SK-N-SH (cell line): ENCODE measurements around the gene PHLDA3. TPM values are rescaled to one million over a fixed set of nuclear protein-coding genes. Genes with fewer than 3 reads are reported as not detected.

ENCODE experiments used
- CTCF ChIA-PET: fragments of 300-600, 350-600 bp; formaldehyde crosslinking; extraction: SDS; loops from one replicate; lab custom pipeline; 2021; lab: Yijun Ruan, JAX
- POLR2A ChIA-PET: fragments of 350-600 bp; sonication (Branson Sonifier 250); formaldehyde crosslinking; extraction: SDS; loops from one replicate; lab custom pipeline; 2020; ENCODE audit warnings: antibody characterized with exemption, inconsistent platforms; lab: Yijun Ruan, JAX
- DNase-seq: peaks from one replicate; pipeline ENCODE4 v3.0.0; 2012
- H2AFZ ChIP-seq: fragments of 200-600 bp; sonication (generic); 2 replicates; pipeline ENCODE4 v1.8.1; 2016; ENCODE audit warnings: antibody characterized with exemption, mild to moderate bottlenecking, low read depth
- H3F3A ChIP-seq: fragments of 200-600 bp; sonication (generic); replicated peaks from 2 replicates; pipeline ENCODE3; 2016; ENCODE audit warnings: antibody characterized with exemption, mild to moderate bottlenecking; ENCODE audit not compliant: insufficient read depth
- H3K27ac ChIP-seq, 2 experiments: fragments of 200-500 bp in 1 of 2; fragments of 200-600 bp in 1 of 2; sonication (Bioruptor generic) in 1 of 2; sonication (generic), shearing (Covaris generic) in 1 of 2; 2 replicates each; pipeline versions ENCODE4 v1.5.1 to v1.6.1; 2014 to 2016; ENCODE audit warnings: low read depth in 2 of 2, inconsistent platforms in 1 of 2, low read length in 1 of 2, mild to moderate bottlenecking in 1 of 2, mixed read lengths in 1 of 2
- H3K27me3 ChIP-seq: fragments of 200-600 bp; sonication (generic), shearing (Covaris generic); 2 replicates; pipeline ENCODE4 v1.6.1; 2016; ENCODE audit warnings: mixed run types; ENCODE audit not compliant: insufficient read depth
- H3K36me3 ChIP-seq, 2 experiments: fragments of 200-500 bp in 1 of 2; fragments of 200-600 bp in 1 of 2; sonication (Bioruptor generic) in 1 of 2; sonication (generic) in 1 of 2; replicated peaks in 1 of 2; 2 replicates each; pipeline versions ENCODE3 to v1.5.1; 2014 to 2016; ENCODE audit warnings: low read length in 1 of 2, mild to moderate bottlenecking in 1 of 2; ENCODE audit not compliant: insufficient read depth in 2 of 2, control insufficient read depth in 1 of 2
- H3K4me1 ChIP-seq, 2 experiments: fragments of 200-500 bp in 1 of 2; fragments of 200-600 bp in 1 of 2; sonication (Bioruptor generic) in 1 of 2; sonication (generic), shearing (Covaris generic) in 1 of 2; 2 replicates each; pipeline versions ENCODE4 v1.5.1 to v1.6.1; 2014 to 2016; ENCODE audit warnings: low read depth in 1 of 2, low read length in 1 of 2, mixed run types in 1 of 2; ENCODE audit not compliant: insufficient read depth in 2 of 2, control insufficient read depth in 1 of 2
- H3K4me2 ChIP-seq: fragments of 200-600 bp; sonication (generic), shearing (Covaris generic); 2 replicates; pipeline ENCODE4 v1.6.1; 2017; ENCODE audit warnings: mixed run types
- H3K4me3 ChIP-seq, 2 experiments: fragments of 200-500 bp in 1 of 2; fragments of 200-600 bp in 1 of 2; sonication (Bioruptor generic) in 1 of 2; sonication (generic), shearing (Covaris generic) in 1 of 2; 2 replicates each; pipeline versions ENCODE4 v1.5.1 to v1.8.1; 2014 to 2016; ENCODE audit warnings: low read depth in 2 of 2, inconsistent platforms in 1 of 2, low read length in 1 of 2, mild to moderate bottlenecking in 1 of 2, mixed read lengths in 1 of 2, moderate library complexity in 1 of 2
- H3K79me2 ChIP-seq: fragments of 200-600 bp; sonication (generic); 2 replicates; pipeline ENCODE4 v1.8.1; 2017; ENCODE audit warnings: mild to moderate bottlenecking; ENCODE audit not compliant: insufficient read depth
- H3K9ac ChIP-seq: fragments of 200-600 bp; sonication (generic); 2 replicates; pipeline ENCODE4 v1.6.1; 2017; ENCODE audit warnings: mixed run types
- H3K9me2 ChIP-seq: fragments of 200-600 bp; sonication (generic); 2 replicates; pipeline ENCODE4 v1.6.1; 2017; ENCODE audit warnings: mixed run types
- H3K9me3 ChIP-seq: fragments of 200-600 bp; sonication (generic); 2 replicates; pipeline ENCODE4 v1.6.1; 2017; ENCODE audit warnings: mixed run types, mild to moderate bottlenecking, moderate library complexity
- H4K20me1 ChIP-seq: fragments of 200-600 bp; sonication (generic); 2 replicates; pipeline ENCODE4 v1.6.1; 2017; ENCODE audit warnings: mild to moderate bottlenecking, mixed run types; ENCODE audit not compliant: insufficient read depth
- CHD2 ChIP-seq: fragments of 150-350 bp; IDR thresholded peaks from 2 replicates; pipeline ENCODE4 v1.6.1; 2018; ENCODE audit warnings: low read length; ENCODE audit not compliant: partially characterized antibody
- ELF1 ChIP-seq: IDR thresholded peaks from 2 replicates; pipeline ENCODE4 v1.4.0; 2012
- EP300 ChIP-seq, 2 experiments: IDR thresholded peaks; 2 replicates each; pipeline versions ENCODE4 v1.4.0 to v1.6.1; 2012; ENCODE audit warnings: borderline replicate concordance in 1 of 2, low read depth in 1 of 2, low read length in 1 of 2
- EZH2phosphoT487 ChIP-seq: fragments of 200-600 bp; sonication (generic); IDR thresholded peaks from 2 replicates; pipeline ENCODE4 v1.6.1; 2017; ENCODE audit warnings: low read depth, mixed run types, mild to moderate bottlenecking, antibody characterized with exemption, moderate library complexity, borderline replicate concordance
- FOXJ3 ChIP-seq: sonication (generic); formaldehyde crosslinking; IDR thresholded peaks from 2 replicates; pipeline ENCODE4 v1.5.1; 2020; ENCODE audit warnings: mild to moderate bottlenecking, missing genetic modification reagents
- GATA2 ChIP-seq: sonication (generic); formaldehyde crosslinking; IDR thresholded peaks from 2 replicates; pipeline ENCODE4 v1.5.0; 2020; ENCODE audit warnings: mild to moderate bottlenecking, missing genetic modification reagents
- JUND ChIP-seq: IDR thresholded peaks from 2 replicates; pipeline ENCODE4 v1.4.0; 2012
- MEF2A ChIP-seq: IDR thresholded peaks from 2 replicates; pipeline ENCODE4 v1.4.0; 2012; ENCODE audit warnings: low read depth, borderline replicate concordance
- NRF1 ChIP-seq: IDR thresholded peaks from 2 replicates; pipeline ENCODE4 v1.6.1; 2012; ENCODE audit warnings: low read depth, mild to moderate bottlenecking, low read length
- POLR2AphosphoS5 ChIP-seq: IDR thresholded peaks from 2 replicates; pipeline ENCODE4 v1.6.1; 2012; ENCODE audit warnings: low read depth, low read length
- RCOR1 ChIP-seq: fragments of 150-350 bp; IDR thresholded peaks from 2 replicates; pipeline ENCODE4 v1.6.1; 2017; ENCODE audit warnings: antibody characterized with exemption, low read length
- RFX5 ChIP-seq: IDR thresholded peaks from 2 replicates; pipeline ENCODE4 v1.6.1; 2012; ENCODE audit warnings: mild to moderate bottlenecking, improper control_type of control experiment, low read length
- RXRA ChIP-seq: IDR thresholded peaks from 2 replicates; pipeline ENCODE4 v1.4.0; 2012; ENCODE audit warnings: low read depth, mild to moderate bottlenecking, borderline replicate concordance
- SMC3 ChIP-seq: IDR thresholded peaks from 2 replicates; pipeline ENCODE4 v1.6.1; 2012; ENCODE audit warnings: low read depth, low read length, improper control_type of control experiment
- TEAD4 ChIP-seq: IDR thresholded peaks from 2 replicates; pipeline ENCODE4 v1.4.0; 2012; ENCODE audit warnings: mild to moderate bottlenecking, borderline replicate concordance; ENCODE audit not compliant: insufficient read depth
- YY1 ChIP-seq: IDR thresholded peaks from 2 replicates; pipeline ENCODE4 v1.4.0; 2012; ENCODE audit warnings: low read depth, mild to moderate bottlenecking
- WGBS: methylation state at CpG from one replicate; pipeline ENCODE4 v1.1.6; 2017; ENCODE audit warnings: low lambda C conversion rate; 5-methylcytosine and 5-hydroxymethylcytosine counted together
- polyA plus RNA-seq, 3 experiments: library from polyadenylated mRNA; depleted of rRNA; stranded (reverse); fragments of >200 nt; gene quantifications; 2 replicates each; pipeline ENCODE4 v1.2.3, GENCODE V29; 2012
- TF ChIP-seq, protein P1 (sequence below): IDR thresholded peaks from 2 replicates; pipeline ENCODE4; 2012
- TF ChIP-seq, protein P2 (sequence below): fragments of 150-350 bp; IDR thresholded peaks from 2 replicates; pipeline ENCODE4 v1.6.1; 2017; ENCODE audit warnings: antibody characterized with exemption, low read length, low read depth, borderline replicate concordance
- TF ChIP-seq, protein P3 (sequence below): IDR thresholded peaks from 2 replicates; pipeline ENCODE4 v1.4.0; 2012; ENCODE audit warnings: low read depth, borderline replicate concordance
- TF ChIP-seq, protein P4 (sequence below): IDR thresholded peaks from 2 replicates; pipeline ENCODE4 v1.6.1; 2012; ENCODE audit warnings: mild to moderate bottlenecking, low read depth, low read length, moderate library complexity
- TF ChIP-seq, protein P5 (sequence below): fragments of 150-350 bp; IDR thresholded peaks from 2 replicates; pipeline ENCODE4 v1.6.1; 2016; ENCODE audit warnings: mild to moderate bottlenecking, low read depth, low read length
- TF ChIP-seq, protein P6 (sequence below): IDR thresholded peaks from 2 replicates; pipeline ENCODE4 v1.4.0; 2012; ENCODE audit warnings: low read depth, borderline replicate concordance

PHLDA3 gene
- polyA plus RNA-seq, 1 of the 3 experiments (the other 2 are of a cell fraction): 105 TPM

DNA sequence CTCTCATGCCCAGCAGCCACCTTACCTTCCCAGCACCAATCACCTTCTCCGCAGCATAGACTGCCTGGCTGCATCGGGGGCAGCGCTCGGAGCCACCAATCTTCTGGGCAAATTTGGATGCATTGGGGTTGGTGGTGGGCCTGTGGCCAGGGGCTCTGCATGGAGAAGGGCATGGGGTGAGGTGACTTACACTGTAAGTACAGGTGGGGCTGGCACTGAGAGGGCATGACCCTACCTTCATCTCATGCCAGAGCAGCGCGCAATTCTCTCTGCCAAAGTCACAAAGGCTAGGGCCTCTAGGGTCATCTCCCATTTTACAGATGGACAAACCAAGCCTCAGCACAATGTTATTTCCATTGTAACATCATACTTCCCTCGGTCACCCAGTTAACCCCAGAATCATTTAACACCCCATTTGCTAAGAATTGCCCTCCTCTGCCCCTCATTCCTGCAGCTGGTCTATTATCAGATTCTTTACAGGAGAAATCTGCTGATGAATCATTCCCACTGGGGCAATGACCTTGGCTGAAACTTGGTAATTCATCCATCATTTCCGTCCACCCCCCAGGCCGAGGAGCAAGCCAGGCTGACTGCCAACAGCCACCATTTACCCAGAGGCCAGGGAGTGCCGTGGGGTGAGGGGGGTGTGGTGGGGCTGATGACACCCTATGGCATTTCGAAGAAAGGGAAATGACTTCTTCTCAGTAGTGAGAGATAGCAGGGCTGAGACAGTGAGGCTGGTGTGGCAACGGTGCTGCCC lies 20.0 kb upstream of the PHLDA3 start:
- Histone ChIP-seq H2AFZ (no peak overlapping the region), H3F3A (peaks cover 32% of the 10 kb centered on the region), H3K4me2 (peak overlapping the region; percentile 35; the same call in 1 of the 2 replicates), H3K9me2 (no peaks in the 10 kb centered on the region), H3K9ac (peak overlapping the region; percentile 22; the same call in 1 of the 2 replicates), H3K4me1 (peaks cover 21 to 38% of the 10 kb centered on the region in 2 experiments), H3K79me2 (peaks cover 22% of the 10 kb centered on the region), H3K27me3 (no peaks in the 10 kb centered on the region), H3K27ac (peak overlapping the region; percentile 51 to 83; a peak in 3 of 4 replicates), H4K20me1 (peaks cover 10% of the 10 kb centered on the region; the same call in 1 of the 2 replicates), H3K9me3 (no peaks in the 10 kb centered on the region), H3K36me3 (peaks cover 23 to 26% of the 10 kb centered on the region in 2 experiments), H3K4me3 (no peak overlapping the region)
- WGBS: 52% methylated on average over 12 of the region's 12 CpGs
- ChIA-PET CTCF (interaction anchor here (0.9 to 31.9 kb wide), 4 partner anchors 3 to 42 kb away, joined by 3 to 860 read pairs (median 432); partner anchors contain the start of gene CSRP1), POLR2A (no interaction called here)
- peak; percentile 47 for DNase-seq
- TF ChIP-seq, protein P1, sequence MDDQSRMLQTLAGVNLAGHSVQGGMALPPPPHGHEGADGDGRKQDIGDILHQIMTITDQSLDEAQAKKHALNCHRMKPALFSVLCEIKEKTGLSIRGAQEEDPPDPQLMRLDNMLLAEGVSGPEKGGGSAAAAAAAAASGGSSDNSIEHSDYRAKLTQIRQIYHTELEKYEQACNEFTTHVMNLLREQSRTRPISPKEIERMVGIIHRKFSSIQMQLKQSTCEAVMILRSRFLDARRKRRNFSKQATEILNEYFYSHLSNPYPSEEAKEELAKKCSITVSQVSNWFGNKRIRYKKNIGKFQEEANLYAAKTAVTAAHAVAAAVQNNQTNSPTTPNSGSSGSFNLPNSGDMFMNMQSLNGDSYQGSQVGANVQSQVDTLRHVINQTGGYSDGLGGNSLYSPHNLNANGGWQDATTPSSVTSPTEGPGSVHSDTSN: peak; percentile 97
- TF ChIP-seq GATA2 (CRISPR knock-in tag) (no peak), RCOR1 (peak; percentile 34; the same call in 1 of the 2 replicates), POLR2AphosphoS5 (peak; percentile 81; the same call in 1 of the 2 replicates), TEAD4 (peak; percentile 91), EP300 (IDR thresholded peaks at IDR 0.05; ENCODE audit: borderline replicate concordance in 1 of 2, low read depth in 1 of 2, low read length in 1 of 2) (peak; percentile 31 to 93; a peak in 3 of 4 replicates), SMC3 (no peak), ELF1 (peak; percentile 38; the same call in 1 of the 2 replicates), FOXJ3 (CRISPR knock-in tag) (no peak), MEF2A (no peak), RXRA (peak; percentile 99), NRF1 (no peak), RFX5 (no peak), EZH2phosphoT487 (no peak), CHD2 (no peak), YY1 (peak; percentile 72; the same call in 1 of the 2 replicates), JUND (peak; percentile 96)
- TF ChIP-seq, protein P2, sequence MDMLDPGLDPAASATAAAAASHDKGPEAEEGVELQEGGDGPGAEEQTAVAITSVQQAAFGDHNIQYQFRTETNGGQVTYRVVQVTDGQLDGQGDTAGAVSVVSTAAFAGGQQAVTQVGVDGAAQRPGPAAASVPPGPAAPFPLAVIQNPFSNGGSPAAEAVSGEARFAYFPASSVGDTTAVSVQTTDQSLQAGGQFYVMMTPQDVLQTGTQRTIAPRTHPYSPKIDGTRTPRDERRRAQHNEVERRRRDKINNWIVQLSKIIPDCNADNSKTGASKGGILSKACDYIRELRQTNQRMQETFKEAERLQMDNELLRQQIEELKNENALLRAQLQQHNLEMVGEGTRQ: no peak
- TF ChIP-seq, protein P3, sequence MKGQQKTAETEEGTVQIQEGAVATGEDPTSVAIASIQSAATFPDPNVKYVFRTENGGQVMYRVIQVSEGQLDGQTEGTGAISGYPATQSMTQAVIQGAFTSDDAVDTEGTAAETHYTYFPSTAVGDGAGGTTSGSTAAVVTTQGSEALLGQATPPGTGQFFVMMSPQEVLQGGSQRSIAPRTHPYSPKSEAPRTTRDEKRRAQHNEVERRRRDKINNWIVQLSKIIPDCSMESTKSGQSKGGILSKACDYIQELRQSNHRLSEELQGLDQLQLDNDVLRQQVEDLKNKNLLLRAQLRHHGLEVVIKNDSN: no peak
- TF ChIP-seq, protein P4, sequence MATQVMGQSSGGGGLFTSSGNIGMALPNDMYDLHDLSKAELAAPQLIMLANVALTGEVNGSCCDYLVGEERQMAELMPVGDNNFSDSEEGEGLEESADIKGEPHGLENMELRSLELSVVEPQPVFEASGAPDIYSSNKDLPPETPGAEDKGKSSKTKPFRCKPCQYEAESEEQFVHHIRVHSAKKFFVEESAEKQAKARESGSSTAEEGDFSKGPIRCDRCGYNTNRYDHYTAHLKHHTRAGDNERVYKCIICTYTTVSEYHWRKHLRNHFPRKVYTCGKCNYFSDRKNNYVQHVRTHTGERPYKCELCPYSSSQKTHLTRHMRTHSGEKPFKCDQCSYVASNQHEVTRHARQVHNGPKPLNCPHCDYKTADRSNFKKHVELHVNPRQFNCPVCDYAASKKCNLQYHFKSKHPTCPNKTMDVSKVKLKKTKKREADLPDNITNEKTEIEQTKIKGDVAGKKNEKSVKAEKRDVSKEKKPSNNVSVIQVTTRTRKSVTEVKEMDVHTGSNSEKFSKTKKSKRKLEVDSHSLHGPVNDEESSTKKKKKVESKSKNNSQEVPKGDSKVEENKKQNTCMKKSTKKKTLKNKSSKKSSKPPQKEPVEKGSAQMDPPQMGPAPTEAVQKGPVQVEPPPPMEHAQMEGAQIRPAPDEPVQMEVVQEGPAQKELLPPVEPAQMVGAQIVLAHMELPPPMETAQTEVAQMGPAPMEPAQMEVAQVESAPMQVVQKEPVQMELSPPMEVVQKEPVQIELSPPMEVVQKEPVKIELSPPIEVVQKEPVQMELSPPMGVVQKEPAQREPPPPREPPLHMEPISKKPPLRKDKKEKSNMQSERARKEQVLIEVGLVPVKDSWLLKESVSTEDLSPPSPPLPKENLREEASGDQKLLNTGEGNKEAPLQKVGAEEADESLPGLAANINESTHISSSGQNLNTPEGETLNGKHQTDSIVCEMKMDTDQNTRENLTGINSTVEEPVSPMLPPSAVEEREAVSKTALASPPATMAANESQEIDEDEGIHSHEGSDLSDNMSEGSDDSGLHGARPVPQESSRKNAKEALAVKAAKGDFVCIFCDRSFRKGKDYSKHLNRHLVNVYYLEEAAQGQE: 0 out of 2 replicates have a peak, but pooled peaks have one; percentile 19
- TF ChIP-seq, protein P5, sequence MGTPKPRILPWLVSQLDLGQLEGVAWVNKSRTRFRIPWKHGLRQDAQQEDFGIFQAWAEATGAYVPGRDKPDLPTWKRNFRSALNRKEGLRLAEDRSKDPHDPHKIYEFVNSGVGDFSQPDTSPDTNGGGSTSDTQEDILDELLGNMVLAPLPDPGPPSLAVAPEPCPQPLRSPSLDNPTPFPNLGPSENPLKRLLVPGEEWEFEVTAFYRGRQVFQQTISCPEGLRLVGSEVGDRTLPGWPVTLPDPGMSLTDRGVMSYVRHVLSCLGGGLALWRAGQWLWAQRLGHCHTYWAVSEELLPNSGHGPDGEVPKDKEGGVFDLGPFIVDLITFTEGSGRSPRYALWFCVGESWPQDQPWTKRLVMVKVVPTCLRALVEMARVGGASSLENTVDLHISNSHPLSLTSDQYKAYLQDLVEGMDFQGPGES: no peak
- TF ChIP-seq, protein P6, sequence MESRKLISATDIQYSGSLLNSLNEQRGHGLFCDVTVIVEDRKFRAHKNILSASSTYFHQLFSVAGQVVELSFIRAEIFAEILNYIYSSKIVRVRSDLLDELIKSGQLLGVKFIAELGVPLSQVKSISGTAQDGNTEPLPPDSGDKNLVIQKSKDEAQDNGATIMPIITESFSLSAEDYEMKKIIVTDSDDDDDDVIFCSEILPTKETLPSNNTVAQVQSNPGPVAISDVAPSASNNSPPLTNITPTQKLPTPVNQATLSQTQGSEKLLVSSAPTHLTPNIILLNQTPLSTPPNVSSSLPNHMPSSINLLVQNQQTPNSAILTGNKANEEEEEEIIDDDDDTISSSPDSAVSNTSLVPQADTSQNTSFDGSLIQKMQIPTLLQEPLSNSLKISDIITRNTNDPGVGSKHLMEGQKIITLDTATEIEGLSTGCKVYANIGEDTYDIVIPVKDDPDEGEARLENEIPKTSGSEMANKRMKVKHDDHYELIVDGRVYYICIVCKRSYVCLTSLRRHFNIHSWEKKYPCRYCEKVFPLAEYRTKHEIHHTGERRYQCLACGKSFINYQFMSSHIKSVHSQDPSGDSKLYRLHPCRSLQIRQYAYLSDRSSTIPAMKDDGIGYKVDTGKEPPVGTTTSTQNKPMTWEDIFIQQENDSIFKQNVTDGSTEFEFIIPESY: no peak; the same call in 1 of the 2 replicates
